Natural killer cell (primary cell): Measurements from ENCODE around the gene KCNAB3. TPM values are rescaled to one million over a fixed set of nuclear protein-coding genes. Genes with fewer than 3 reads are reported as not detected.

Experiments used
- ATAC-seq, 3 donors: fragments of 150-1000 bp in 2 of 3; fragments of 200-7000 bp in 1 of 3; cut with Tn5 transposase; 1 replicate in 1 of 3; 2 replicates in 2 of 3; pipeline ENCODE4 v1.10.0; 2021; ENCODE audit warnings: mild to moderate bottlenecking in 2 of 3, moderate library complexity in 2 of 3
- DNase-seq, 2 donors: peaks; one replicate each; pipeline versions ENCODE4 v3.0.0 to v3.0.0-alpha.2; 2013 to 2021; ENCODE audit warnings: mixed read lengths in 1 of 2
- H3K27ac ChIP-seq: one replicate; pipeline ENCODE4 v1.5.1; 2013; ENCODE audit warnings: mild to moderate bottlenecking, low read length
- H3K27me3 ChIP-seq: one replicate; pipeline ENCODE4 v1.6.1; 2013; ENCODE audit warnings: low read length; ENCODE audit not compliant: control insufficient read depth, insufficient read depth
- H3K36me3 ChIP-seq: one replicate; pipeline ENCODE4 v1.6.1; 2013; ENCODE audit warnings: low read length; ENCODE audit not compliant: control insufficient read depth, insufficient read depth
- H3K4me1 ChIP-seq: one replicate; pipeline ENCODE4 v1.6.1; 2013; ENCODE audit warnings: low read length; ENCODE audit not compliant: control insufficient read depth, insufficient read depth
- H3K4me3 ChIP-seq: one replicate; pipeline ENCODE4 v1.5.1; 2013; ENCODE audit warnings: low read length
- H3K9me3 ChIP-seq: one replicate; pipeline ENCODE4 v1.6.1; 2013; ENCODE audit warnings: low read length; ENCODE audit not compliant: control insufficient read depth, insufficient read depth
- H3K27ac Mint-ChIP-seq, 2 donors: one replicate each; pipeline ENCODE4 v1.8.0; 2022; ENCODE audit warnings: mild to moderate bottlenecking in 2 of 2, mixed read lengths in 2 of 2, moderate library complexity in 1 of 2
- H3K27me3 Mint-ChIP-seq, 2 donors: one replicate each; pipeline ENCODE4 v1.8.0; 2022; ENCODE audit warnings: low read depth in 2 of 2, mixed read lengths in 2 of 2
- H3K36me3 Mint-ChIP-seq: one replicate; pipeline ENCODE4 v1.8.0; 2022; ENCODE audit warnings: mixed read lengths
- H3K4me1 Mint-ChIP-seq, 2 donors: one replicate each; pipeline ENCODE4 v1.8.0; 2022; ENCODE audit warnings: mixed read lengths in 2 of 2
- H3K4me3 Mint-ChIP-seq: one replicate; pipeline ENCODE4 v1.8.0; 2022; ENCODE audit warnings: mild to moderate bottlenecking, moderate library complexity, mixed read lengths
- H3K9me3 Mint-ChIP-seq, 2 donors: one replicate each; pipeline ENCODE4 v1.8.0; 2022; ENCODE audit warnings: mixed read lengths in 2 of 2
- CTCF ChIP-seq: fragments of 200-600 bp; IDR thresholded peaks from one replicate; pipeline ENCODE4 v1.8.0; 2022; ENCODE audit warnings: antibody characterized with exemption
- WGBS: methylation state at CpG from one replicate; pipeline ENCODE4 v1.1.7; 2013; ENCODE audit warnings: missing lambda C conversion rate; ENCODE audit not compliant: insufficient coverage; 5-methylcytosine and 5-hydroxymethylcytosine counted together
- intact Hi-C: fragments of 100-400 bp; cut with micrococcal nuclease; formaldehyde crosslinking; loops from one replicate; pipeline ENCODE4 v1.14.2; 2022
- total RNA-seq, 4 donors: library from RNA; stranded (reverse); fragments of 120-200 nt in 1 of 4; gene quantifications; one replicate each; pipeline versions ENCODE4 v1.2.3 to v1.2.4, GENCODE V29; 2013 to 2022

Gene KCNAB3
- total RNA-seq, 3 donors from 2014 or later (not counting 1 experiment from before 2014, with no cell fraction given), result 7.9 to 11.7 (median 9.3) TPM

- Mint-ChIP-seq H3K36me3 (peaks cover 13% of the 10 kb centered on the region), H3K27me3 (peaks cover 16 to 21% of the 10 kb centered on the region in 2 donors), H3K4me1 (no peaks in the 10 kb centered on the region), H3K27ac (no peak overlapping the region), H3K9me3 (peaks cover 6 to 11% of the 10 kb centered on the region in 2 donors), H3K4me3 (no peak overlapping the region)
- TF ChIP-seq CTCF, result no peak
- ATAC-seq (no peak), DNase-seq (no peak)
- Histone ChIP-seq H3K27me3 (no peaks in the 10 kb centered on the region), H3K36me3 (no peaks in the 10 kb centered on the region), H3K4me3 (no peak overlapping the region), H3K27ac (no peak overlapping the region), H3K4me1 (no peaks in the 10 kb centered on the region), H3K9me3 (peaks cover 22% of the 10 kb centered on the region)
- intact Hi-C loops, result no loop called here
These were observed 45.0 kb upstream of the KCNAB3 start for GRCh38 chr17:7974638-7975131.

GRCh38 chr17:7972131-7972785 is 42.6 kb upstream of the KCNAB3 start:
- no peaks in the 10 kb centered on the region for H3K4me1 ChIP-seq
- peaks cover 6 to 11% of the 10 kb centered on the region in 2 donors for H3K9me3 Mint-ChIP-seq
- TF ChIP-seq CTCF, result no peak
- no peak overlapping the region for H3K27ac Mint-ChIP-seq
- intact Hi-C loops, result no loop called here
- H3K4me3 Mint-ChIP-seq, result no peak overlapping the region
- H3K27me3 Mint-ChIP-seq, result peaks cover 16% of the 10 kb centered on the region in 2 donors
- H3K4me3 ChIP-seq, result no peak overlapping the region
- peaks cover 22% of the 10 kb centered on the region for H3K9me3 ChIP-seq
- ATAC-seq (no peak), DNase-seq (no peak)
- peaks cover 13% of the 10 kb centered on the region for H3K36me3 Mint-ChIP-seq
- H3K27me3 ChIP-seq, result no peaks in the 10 kb centered on the region
- no peaks in the 10 kb centered on the region for H3K4me1 Mint-ChIP-seq
- 95% methylated on average over 6 of the region's 8 CpGs for WGBS
- no peaks in the 10 kb centered on the region for H3K36me3 ChIP-seq
- H3K27ac ChIP-seq, result no peak overlapping the region

GRCh38 chr17:7971651-7972050 is 42.0 kb upstream of the KCNAB3 start:
- DNase-seq (no peak), ATAC-seq (no peak)
- no peak overlapping the region for H3K27ac Mint-ChIP-seq
- Histone ChIP-seq H3K9me3 (peaks cover 22% of the 10 kb centered on the region), H3K36me3 (no peaks in the 10 kb centered on the region), H3K27me3 (no peaks in the 10 kb centered on the region), H3K4me3 (no peak overlapping the region), H3K4me1 (no peaks in the 10 kb centered on the region), H3K27ac (no peak overlapping the region)
- no peak overlapping the region for H3K4me3 Mint-ChIP-seq
- WGBS, result 86% methylated on average over 4 of the region's 4 CpGs
- peaks cover 13% of the 10 kb centered on the region for H3K36me3 Mint-ChIP-seq
- intact Hi-C loops, result no loop called here
- H3K9me3 Mint-ChIP-seq, result peaks cover 6 to 11% of the 10 kb centered on the region in 2 donors
- no peak for TF ChIP-seq CTCF
- H3K4me1 Mint-ChIP-seq, result no peaks in the 10 kb centered on the region
- peaks cover 10 to 16% of the 10 kb centered on the region in 2 donors for H3K27me3 Mint-ChIP-seq

- H3K4me1 ChIP-seq, result no peaks in the 10 kb centered on the region
- no peak for DNase-seq
- Mint-ChIP-seq H3K9me3 (peaks cover 2% of the 10 kb centered on the region in 2 donors), H3K4me3 (no peak overlapping the region), H3K27ac (no peak overlapping the region), H3K27me3 (peaks cover 8 to 12% of the 10 kb centered on the region in 2 donors), H3K4me1 (no peaks in the 10 kb centered on the region), H3K36me3 (peaks cover 5% of the 10 kb centered on the region)
- no peak overlapping the region for H3K4me3 ChIP-seq
- WGBS, result 78% methylated on average over 6 of the region's 6 CpGs
- TF ChIP-seq CTCF, result no peak
- ATAC-seq, result no peak
- no peak overlapping the region for H3K27ac ChIP-seq
- intact Hi-C loops, result no loop called here
- H3K36me3 ChIP-seq, result no peaks in the 10 kb centered on the region
- H3K9me3 ChIP-seq, result peaks cover 8% of the 10 kb centered on the region
- no peaks in the 10 kb centered on the region for H3K27me3 ChIP-seq
These were observed 39.8 kb upstream of the KCNAB3 start for GRCh38 chr17:7969433-7969832.
